HG02623 (cell line): ENCODE measurements around the gene FUS.
"Not testable (repeated sequence)": the region's sequence is repeated elsewhere in the genome, so short reads cannot be mapped to it uniquely, and the experiment has no call there.

Experiments
- ATAC-seq: cut with Tn5 transposase; IDR thresholded peaks from one replicate; pipeline ENCODE4 v1.9.1; 2021; ENCODE audit warnings: moderate library complexity; ENCODE audit not compliant: unreplicated experiment

FUS gene

DNA sequence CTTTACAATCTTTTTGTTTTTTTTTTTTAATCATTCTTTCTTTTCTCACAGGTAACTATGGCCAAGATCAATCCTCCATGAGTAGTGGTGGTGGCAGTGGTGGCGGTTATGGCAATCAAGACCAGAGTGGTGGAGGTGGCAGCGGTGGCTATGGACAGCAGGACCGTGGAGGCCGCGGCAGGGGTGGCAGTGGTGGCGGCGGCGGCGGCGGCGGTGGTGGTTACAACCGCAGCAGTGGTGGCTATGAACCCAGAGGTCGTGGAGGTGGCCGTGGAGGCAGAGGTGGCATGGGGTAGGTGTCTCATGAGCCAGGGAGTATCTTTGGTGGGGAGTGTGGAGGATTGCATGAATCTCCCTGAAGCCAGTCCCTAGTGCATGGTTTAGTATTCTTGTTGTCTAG, 4.9 kb downstream of the FUS start:
- no peak for ATAC-seq

- no peak for ATAC-seq
These were observed 5.4 kb downstream of the FUS start for GRCh38 chr16:31185339-31185738.

DNA sequence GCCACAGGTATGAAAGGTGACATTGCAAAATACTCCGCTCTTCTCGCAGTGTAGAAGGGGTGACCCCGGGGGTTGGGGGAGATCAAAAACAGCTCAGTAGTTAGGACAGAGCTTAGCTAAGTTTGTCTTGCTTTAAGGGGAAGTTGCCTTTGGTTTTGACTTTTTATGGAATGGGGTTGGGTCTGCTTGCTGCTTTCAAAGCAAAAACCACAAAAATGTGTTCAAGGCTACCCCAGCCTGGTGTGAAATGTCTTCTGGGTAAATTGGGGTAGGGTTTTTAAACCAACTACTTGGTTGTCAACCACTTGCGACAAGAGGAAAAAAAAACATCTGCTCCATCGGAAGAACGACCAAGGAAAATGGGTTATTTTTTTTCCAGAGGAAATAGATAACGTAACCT, 6.2 kb downstream of the FUS start:
- no peak for ATAC-seq

DNA sequence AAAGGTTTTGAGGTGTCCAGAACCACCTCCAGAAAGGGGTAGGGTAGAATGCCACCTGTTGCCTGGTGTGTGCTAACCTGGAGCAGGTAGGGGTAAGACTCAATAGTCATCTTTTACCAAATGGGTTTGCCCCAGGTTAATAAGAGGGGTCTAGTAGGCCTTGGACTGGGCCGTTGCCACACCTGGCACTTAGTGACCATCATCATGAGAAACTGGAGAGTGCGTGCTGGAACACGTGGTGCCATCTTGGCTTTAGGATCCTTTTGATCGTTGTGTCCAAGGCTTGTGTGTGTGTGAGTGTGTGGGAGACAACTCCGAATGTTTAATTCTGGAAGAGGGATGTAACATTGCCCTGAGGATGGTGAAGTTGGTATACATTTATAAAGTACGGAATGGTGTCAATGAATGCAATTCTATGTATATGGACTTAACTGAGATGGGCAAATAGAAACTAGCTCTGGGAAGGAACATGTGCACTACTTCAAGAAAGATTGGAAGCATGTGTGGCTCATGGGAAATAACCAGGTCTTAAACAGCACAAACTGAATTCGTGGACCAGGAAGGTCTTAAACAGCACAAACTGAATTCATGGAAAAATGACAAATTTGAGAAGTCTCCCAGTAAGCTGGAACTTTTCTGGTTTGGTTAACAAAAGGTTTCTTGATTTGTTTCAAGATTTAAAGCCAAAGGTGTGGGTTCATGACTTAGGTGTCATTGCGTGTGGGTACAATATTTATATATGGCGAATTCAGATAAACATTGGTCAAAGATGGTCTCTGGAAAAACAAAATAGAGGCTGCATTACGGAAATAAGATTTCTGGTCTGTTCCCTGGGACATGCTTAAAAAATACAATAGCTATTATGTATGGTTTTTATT, 7.2 kb downstream of the FUS start:
- no peak for ATAC-seq

DNA sequence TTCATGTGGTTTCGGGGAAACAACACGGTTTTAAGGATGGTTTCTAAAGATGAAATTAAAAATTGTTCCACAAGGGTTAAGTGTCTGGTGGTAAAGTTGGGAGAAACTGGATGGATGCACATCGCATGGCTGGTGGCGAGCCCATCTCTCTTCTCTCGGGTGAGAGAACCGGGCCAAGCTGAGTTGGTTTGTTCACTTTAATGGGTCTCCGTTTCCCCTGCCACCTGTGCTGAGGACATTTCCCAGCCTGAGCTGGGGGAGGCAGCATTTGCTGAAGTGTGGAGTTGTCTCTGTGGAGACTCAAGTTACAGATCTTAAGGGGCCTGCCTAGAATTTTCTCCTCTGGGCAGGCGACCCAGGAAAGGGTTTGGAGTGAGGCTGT, 7.9 kb downstream of the FUS start:
- ATAC-seq: no peak

DNA sequence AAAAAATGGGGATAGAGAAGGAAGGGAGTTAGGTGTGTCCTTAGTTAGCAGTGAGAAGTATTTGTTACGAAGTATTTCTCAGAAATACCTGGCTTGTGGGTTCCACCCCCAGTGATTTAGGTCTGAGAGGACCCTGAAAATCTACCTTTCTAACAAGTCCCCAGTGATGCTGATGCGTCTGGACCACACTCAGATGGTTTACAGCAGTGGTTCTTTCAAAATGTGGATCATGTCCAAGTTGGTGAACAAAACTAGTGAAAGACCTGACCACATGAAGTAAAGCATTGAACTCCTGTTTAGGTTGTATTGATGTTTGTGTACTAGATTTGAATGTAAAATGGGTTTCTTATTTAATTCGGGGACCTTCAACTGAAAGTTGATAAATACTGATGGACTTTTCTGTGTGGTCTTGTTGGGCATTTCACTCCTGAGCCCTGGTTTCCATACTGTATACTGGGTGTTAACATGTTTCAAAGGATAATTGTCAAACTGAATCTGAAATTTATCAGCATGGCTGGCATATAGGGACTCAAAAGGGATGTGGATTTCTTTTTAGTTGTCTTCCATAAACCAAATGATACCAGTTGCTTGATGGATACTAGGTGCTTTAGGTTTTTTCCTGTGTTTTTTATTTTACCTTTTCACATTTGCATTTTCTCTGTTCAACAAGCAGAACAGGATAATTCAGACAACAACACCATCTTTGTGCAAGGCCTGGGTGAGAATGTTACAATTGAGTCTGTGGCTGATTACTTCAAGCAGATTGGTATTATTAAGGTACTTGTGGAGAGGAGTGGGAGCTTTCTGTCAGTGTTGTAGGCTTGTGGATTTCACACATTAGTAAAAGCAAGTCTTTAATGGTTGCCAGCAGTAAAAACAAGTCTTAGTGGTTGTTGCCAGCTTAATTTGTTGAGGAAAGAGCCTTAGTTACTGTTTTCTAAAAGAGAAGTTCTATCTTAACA, 8.8 kb downstream of the FUS start:
- no peak for ATAC-seq

- ATAC-seq: no peak
These were observed 9.5 kb downstream of the FUS start for GRCh38 chr16:31189412-31189778.

GRCh38 chr16:31190061-31190460, 10.1 kb downstream of the FUS start:
- ATAC-seq: no peak

DNA sequence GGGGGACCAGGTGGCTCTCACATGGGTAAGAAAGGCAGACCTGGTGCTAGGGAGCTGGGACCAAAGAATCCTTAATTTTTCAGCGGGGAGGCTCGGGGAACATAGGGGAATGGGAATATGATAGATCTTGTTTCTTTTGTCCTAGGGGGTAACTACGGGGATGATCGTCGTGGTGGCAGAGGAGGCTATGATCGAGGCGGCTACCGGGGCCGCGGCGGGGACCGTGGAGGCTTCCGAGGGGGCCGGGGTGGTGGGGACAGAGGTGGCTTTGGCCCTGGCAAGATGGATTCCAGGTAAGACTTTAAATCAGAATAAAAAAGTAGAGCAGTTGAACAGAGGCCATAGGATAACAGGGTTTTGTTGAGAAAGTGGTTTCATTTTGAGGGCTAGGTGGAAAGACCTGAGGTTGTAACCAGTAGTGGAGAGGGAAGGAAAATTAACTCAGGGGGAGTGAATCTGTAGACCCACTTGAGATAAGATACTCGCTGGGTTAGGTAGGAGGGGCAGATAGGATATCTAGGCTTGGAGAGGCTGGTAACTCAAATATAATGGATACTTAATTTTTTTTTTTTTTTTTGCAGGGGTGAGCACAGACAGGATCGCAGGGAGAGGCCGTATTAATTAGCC, 11.0 kb downstream of the FUS start:
- no peak for ATAC-seq

DNA sequence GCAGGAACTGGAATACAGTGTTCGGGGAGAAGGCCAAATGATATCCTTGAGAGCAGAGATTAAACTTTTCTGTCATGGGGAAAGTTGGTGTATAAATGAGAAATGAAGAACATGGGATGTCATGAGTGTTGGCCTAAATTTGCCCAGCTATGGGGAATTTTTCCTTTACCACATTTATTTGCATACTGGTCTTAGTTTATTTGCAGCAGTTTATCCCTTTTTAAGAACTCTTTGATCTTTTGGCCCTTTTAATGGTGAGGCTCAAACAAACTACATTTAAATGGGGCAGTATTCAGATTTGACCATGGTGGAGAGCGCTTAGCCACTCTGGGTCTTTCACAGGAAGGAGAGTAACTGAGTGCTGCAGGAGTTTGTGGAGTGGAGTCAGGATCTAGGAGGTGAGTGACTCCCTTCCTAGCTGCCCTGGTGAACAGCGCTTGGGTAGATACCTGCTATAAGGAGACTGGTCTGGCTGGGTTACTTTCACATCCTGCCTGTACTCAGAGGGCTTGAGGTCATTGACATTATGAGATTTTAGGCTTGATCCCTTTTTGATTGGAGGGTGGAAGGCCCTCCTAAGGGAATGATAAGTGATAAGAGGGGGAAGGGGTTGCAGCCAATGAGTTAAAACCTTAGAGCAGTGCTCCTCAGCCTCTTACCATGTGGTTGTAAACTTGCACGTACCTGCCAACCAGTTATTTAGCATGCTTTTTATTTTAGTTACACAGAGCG, 11.9 kb downstream of the FUS start:
- ATAC-seq: no peak

DNA sequence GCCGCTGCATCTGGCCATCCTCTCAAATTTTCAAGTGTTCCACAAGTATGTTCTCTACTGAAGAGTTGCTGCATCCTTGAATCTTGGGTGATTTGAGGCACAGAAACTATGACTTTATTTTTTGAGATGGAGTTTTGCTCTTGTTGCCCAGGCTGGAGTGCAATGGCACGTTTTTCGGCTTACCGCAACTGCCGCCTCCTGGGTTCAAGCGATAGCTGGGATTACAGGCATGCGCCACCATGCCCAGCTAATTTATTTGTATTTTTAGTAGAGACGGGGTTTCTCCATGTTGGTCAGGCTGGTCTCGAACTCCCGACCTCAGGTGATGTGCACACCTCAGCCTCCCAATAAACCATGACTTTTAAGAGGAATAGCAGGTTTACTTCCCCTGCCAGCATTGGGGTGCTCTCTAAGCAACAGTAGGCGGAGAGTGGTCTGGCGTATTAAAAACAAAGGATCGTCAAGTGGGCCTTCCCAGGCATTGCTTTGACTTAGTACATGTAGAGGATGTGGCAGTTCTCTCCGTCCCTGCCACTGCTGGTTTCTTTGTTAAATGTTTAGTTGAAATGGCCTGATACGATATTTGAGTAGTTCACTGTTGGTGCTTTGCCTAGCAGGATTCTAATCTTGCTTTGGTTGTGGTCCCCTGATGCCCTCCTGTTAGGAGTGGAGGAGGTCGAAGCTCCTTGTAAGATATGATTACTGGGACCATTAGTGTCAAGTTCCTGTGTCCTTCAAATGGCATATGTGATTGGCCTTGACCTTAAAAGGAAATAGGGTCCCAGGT, 13.1 kb downstream of the FUS start:
- ATAC-seq: no peak

DNA sequence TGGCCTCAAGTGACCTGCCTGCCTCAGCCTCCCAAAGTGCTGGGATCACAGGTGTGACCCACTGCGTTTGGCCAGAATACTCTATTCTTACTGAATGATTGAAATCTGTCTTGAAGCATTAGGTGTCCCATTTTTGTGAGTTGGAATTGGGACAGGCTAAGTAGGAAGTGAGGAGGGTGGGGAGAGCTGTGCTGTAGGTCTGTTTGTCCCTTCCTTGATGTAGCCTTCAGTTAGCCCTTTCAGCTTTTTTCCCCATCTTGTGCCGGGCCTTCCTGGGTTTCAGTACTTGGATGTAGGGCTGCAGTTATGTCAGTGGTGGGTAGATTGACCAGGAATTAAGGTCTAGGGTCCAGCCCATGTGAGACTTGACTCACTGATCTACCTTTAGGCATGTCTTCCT, 13.9 kb downstream of the FUS start:
- ATAC-seq: no peak

DNA sequence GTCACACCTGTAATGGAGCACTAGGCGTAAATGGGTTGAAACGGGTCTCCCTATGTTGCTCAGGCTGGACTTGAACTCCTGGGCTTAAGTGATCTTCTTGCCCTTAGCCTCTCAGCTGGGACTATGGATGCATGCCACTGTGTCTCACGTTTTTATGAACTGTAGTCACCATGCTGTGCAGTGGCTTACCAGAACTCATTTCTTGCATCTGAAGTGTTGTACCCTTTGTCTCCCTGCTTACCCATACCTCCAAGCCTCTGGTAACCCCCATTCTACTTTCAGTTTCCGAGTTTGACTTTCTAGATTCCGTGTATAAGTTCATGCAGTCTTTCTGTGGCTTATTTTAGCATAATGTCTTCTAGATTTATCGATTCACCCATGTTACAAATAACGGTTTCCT, 15.0 kb downstream of the FUS start:
- ATAC-seq: peak; percentile 41

DNA sequence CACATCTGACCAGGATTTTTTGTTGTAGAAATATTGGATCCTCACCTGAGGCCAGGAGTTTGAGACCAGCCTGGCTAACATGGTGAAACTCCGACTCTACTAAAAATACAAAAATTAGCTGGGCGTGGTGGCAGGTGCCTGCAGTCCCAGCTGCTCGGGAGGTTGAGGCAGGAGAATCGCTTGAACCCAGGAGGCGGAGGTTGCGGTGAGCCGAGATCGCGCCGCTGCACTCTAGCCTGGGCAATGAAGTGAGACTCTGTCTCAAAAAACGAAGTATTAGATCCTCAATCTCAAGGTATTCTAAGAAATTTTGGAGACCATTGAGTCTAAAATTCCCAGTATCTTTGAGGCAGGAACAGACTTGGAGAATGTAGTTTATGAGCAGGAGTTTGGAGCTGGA, 15.9 kb downstream of the FUS start:
- ATAC-seq: not testable (repeated sequence)

- no peak for ATAC-seq
These were observed 16.6 kb downstream of the FUS start for GRCh38 chr16:31196324-31197088.

DNA sequence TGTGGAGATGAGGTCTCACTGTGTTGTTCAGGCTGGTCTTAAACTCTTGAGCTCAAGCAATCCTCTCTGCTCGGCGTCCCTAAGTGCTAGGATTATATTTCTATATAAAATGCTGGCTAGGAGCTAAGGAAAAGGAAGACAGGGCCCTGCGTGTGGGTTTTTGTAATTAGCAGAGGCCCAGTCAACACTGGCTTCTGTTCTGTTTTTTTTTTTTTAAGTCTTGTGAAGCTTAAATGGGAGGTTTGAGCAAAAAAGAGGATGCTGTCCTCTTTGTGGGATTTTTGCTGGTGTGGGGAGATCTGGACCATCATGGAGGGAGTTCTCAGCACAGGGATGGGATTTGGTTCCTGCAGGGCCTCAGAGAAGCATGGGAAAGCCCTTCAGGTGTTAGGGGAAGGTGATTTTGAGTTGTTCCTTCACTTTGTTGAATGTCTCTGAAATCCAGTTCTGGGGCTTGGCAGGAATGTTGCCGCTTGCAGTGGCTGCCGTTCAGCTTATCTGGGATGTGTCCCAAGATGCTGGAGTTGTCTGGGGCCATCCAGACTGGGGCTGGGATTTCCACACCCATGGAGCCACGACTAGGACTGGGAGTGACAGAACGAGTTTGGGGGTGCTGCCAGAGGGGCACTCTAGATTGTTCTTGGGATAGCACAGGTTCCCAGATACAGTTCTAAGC, 18.4 kb downstream of the FUS start:
- no peak for ATAC-seq

DNA sequence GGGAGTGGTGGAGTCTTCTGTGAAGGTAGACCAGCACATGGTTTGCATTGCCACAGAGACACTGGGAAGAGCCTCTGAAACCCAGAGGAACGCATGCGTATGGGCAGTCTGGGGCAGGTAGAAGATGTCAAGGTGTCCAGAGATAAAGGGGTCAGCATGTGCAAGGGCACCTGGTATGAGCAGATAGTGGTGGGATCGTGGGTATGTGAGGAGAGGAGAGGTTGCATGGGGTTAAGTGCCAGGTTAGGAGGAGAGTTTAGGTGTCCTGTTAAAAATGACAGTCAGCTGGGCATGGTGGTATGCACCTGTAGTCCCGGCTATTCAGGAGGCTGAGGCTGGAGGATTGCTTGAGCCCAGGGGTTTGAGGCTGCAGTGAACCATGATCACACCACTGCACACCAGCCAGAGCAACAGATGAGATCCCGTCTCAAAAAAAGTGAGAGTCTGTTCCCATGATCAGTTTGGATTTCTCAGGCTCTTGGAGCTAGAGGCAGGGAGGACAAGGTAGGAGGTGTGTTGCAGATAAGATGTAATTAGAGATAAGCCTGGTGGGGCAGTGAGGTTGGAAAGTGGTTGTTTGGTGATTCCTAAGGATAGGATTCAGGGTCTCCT, 19.6 kb downstream of the FUS start:
- ATAC-seq: no peak

GRCh38 chr16:31200111-31200510, 20.2 kb downstream of the FUS start:
- ATAC-seq: not testable (repeated sequence)
